HEK293 (cell line): Measurements from ENCODE around the gene SLC38A6.

Experiments used
- CTCF ChIA-PET: fragments of 350-600 bp; formaldehyde crosslinking; extraction: SDS; loops from one replicate; lab custom pipeline; 2021; ENCODE audit warnings: antibody characterized with exemption; lab: Yijun Ruan, JAX
- POLR2A ChIA-PET: fragments of 300-600 bp; formaldehyde crosslinking; extraction: SDS; loops from one replicate; lab custom pipeline; 2020; ENCODE audit warnings: antibody characterized with exemption, inconsistent platforms; lab: Yijun Ruan, JAX
- H3K27ac ChIP-seq: fragments of 200-500 bp; sonication (Bioruptor generic); 2 replicates; pipeline ENCODE4 v1.5.1; 2014; ENCODE audit warnings: low read depth, low read length, control low read depth, inconsistent platforms; ENCODE audit errors: extremely low read depth
- H3K36me3 ChIP-seq, 2 experiments: fragments of 200-500 bp in 1 of 2; sonication (Bioruptor generic) in 1 of 2; 1 replicate in 1 of 2; 2 replicates in 1 of 2; pipeline ENCODE4 v1.5.1; 2014 to 2017; ENCODE audit warnings: inconsistent platforms in 2 of 2, low read length in 2 of 2; ENCODE audit not compliant: control insufficient read depth in 2 of 2, insufficient read depth in 1 of 2
- H3K4me1 ChIP-seq: fragments of 200-500 bp; sonication (Bioruptor generic); 2 replicates; pipeline ENCODE4 v1.5.1; 2014; ENCODE audit warnings: mild to moderate bottlenecking, low read length, inconsistent platforms; ENCODE audit not compliant: control insufficient read depth, insufficient read depth
- H3K4me3 ChIP-seq: 2 replicates; pipeline ENCODE4 v1.5.1; 2011; ENCODE audit warnings: low read depth, mild to moderate bottlenecking, control low read depth, low read length, moderate library complexity
- H3K9me3 ChIP-seq: fragments of 200-500 bp; sonication (Bioruptor generic); 2 replicates; pipeline ENCODE4 v1.5.1; 2014; ENCODE audit warnings: low read depth, low read length, inconsistent platforms; ENCODE audit not compliant: control insufficient read depth, insufficient read depth
- FEZF1 ChIP-seq: fragments of 450-650 bp; formaldehyde crosslinking; IDR thresholded peaks from 2 replicates; pipeline ENCODE4 v1.5.1; 2016; ENCODE audit warnings: missing biosample characterization, missing genetic modification characterization
- OSR2 ChIP-seq: fragments of 450-650 bp; formaldehyde crosslinking; IDR thresholded peaks from 2 replicates; pipeline ENCODE4 v1.5.1; 2016; ENCODE audit warnings: missing biosample characterization, missing genetic modification characterization
- PRDM6 ChIP-seq: fragments of 450-650 bp; formaldehyde crosslinking; IDR thresholded peaks from 2 replicates; pipeline ENCODE4 v1.5.1; 2017; ENCODE audit warnings: missing biosample characterization, missing genetic modification characterization
- SALL2 ChIP-seq: fragments of 450-650 bp; formaldehyde crosslinking; IDR thresholded peaks from 2 replicates; pipeline ENCODE4 v1.5.0; 2017; ENCODE audit warnings: missing biosample characterization, mild to moderate bottlenecking, missing genetic modification characterization, borderline replicate concordance
- ZBTB8A ChIP-seq: fragments of 450-650 bp; formaldehyde crosslinking; IDR thresholded peaks from 2 replicates; pipeline ENCODE4 v1.5.1; 2016; ENCODE audit warnings: missing biosample characterization, missing genetic modification characterization
- ZFP41 ChIP-seq: fragments of 450-650 bp; formaldehyde crosslinking; IDR thresholded peaks from 2 replicates; pipeline ENCODE4 v1.5.1; 2016; ENCODE audit warnings: missing biosample characterization, missing genetic modification characterization, borderline replicate concordance
- ZNF221 ChIP-seq: fragments of 450-650 bp; formaldehyde crosslinking; IDR thresholded peaks from 2 replicates; pipeline ENCODE4 v1.5.1; 2017; ENCODE audit warnings: missing biosample characterization, missing genetic modification characterization, borderline replicate concordance
- ZNF239 ChIP-seq: fragments of 450-650 bp; formaldehyde crosslinking; IDR thresholded peaks from 2 replicates; pipeline ENCODE4 v1.5.1; 2016; ENCODE audit warnings: missing biosample characterization, missing genetic modification characterization
- ZNF394 ChIP-seq: fragments of 450-650 bp; formaldehyde crosslinking; IDR thresholded peaks from 2 replicates; pipeline ENCODE4 v1.5.1; 2016; ENCODE audit warnings: missing biosample characterization, missing genetic modification characterization, mild to moderate bottlenecking, moderate library complexity, borderline replicate concordance
- ZNF518A ChIP-seq: fragments of 450-650 bp; formaldehyde crosslinking; conservative IDR thresholded peaks from 2 replicates; pipeline ENCODE4 v1.5.1; 2016; ENCODE audit warnings: low read depth, missing biosample characterization, missing genetic modification characterization
- TF ChIP-seq, protein P1 (sequence below): fragments of 450-650 bp; formaldehyde crosslinking; IDR thresholded peaks from 2 replicates; pipeline ENCODE4 v1.5.1; 2017; ENCODE audit warnings: missing biosample characterization, missing genetic modification characterization
- TF ChIP-seq, protein P2 (sequence below): fragments of 450-650 bp; formaldehyde crosslinking; IDR thresholded peaks from 2 replicates; pipeline ENCODE4 v1.5.1; 2016; ENCODE audit warnings: missing biosample characterization, missing genetic modification characterization

The SLC38A6 gene

GRCh38 chr14:61003571-61003970 lies 22.5 kb downstream of the SLC38A6 start (continued):
- TF ChIP-seq OSR2 (tag by site-specific recombination): no peak
- TF ChIP-seq ZNF239 (tag by site-specific recombination): no peak
- TF ChIP-seq ZNF394 (tag by site-specific recombination): no peak
- no peak for TF ChIP-seq ZNF518A (tag by site-specific recombination)
- TF ChIP-seq, protein P1, sequence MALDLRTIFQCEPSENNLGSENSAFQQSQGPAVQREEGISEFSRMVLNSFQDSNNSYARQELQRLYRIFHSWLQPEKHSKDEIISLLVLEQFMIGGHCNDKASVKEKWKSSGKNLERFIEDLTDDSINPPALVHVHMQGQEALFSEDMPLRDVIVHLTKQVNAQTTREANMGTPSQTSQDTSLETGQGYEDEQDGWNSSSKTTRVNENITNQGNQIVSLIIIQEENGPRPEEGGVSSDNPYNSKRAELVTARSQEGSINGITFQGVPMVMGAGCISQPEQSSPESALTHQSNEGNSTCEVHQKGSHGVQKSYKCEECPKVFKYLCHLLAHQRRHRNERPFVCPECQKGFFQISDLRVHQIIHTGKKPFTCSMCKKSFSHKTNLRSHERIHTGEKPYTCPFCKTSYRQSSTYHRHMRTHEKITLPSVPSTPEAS (tag by site-specific recombination): no peak
- no peak for TF ChIP-seq FEZF1 (tag by site-specific recombination)

DNA sequence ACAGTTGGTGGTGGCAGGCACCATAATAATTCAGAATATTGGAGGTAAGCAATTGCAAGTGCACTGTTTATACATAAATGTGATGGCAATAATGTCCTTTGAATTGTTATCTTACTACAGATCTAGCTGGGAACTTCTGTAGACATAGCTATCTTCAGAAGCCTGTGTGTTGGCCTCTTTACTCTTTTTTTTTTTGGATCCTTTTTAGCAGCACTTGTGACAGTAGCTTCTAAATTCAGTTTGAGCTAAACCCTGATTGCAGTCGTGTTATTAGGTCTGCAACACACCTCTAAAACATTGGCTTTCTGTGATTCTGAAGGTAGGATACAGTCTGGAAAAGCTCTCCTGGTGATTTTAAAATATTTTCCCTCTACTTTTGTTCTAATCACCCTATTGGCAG lies 38.5 kb downstream of the SLC38A6 start:
- Histone ChIP-seq H3K4me1 (no peaks in the 10 kb centered on the region), H3K4me3 (no peak overlapping the region), H3K36me3 (no peaks in the 10 kb centered on the region), H3K27ac (no peak overlapping the region), H3K9me3 (no peaks in the 10 kb centered on the region)
- TF ChIP-seq ZFP41 (tag by site-specific recombination): no peak
- no peak for TF ChIP-seq ZNF221 (tag by site-specific recombination)
- no peak for TF ChIP-seq PRDM6 (tag by site-specific recombination)
- TF ChIP-seq, protein P2, sequence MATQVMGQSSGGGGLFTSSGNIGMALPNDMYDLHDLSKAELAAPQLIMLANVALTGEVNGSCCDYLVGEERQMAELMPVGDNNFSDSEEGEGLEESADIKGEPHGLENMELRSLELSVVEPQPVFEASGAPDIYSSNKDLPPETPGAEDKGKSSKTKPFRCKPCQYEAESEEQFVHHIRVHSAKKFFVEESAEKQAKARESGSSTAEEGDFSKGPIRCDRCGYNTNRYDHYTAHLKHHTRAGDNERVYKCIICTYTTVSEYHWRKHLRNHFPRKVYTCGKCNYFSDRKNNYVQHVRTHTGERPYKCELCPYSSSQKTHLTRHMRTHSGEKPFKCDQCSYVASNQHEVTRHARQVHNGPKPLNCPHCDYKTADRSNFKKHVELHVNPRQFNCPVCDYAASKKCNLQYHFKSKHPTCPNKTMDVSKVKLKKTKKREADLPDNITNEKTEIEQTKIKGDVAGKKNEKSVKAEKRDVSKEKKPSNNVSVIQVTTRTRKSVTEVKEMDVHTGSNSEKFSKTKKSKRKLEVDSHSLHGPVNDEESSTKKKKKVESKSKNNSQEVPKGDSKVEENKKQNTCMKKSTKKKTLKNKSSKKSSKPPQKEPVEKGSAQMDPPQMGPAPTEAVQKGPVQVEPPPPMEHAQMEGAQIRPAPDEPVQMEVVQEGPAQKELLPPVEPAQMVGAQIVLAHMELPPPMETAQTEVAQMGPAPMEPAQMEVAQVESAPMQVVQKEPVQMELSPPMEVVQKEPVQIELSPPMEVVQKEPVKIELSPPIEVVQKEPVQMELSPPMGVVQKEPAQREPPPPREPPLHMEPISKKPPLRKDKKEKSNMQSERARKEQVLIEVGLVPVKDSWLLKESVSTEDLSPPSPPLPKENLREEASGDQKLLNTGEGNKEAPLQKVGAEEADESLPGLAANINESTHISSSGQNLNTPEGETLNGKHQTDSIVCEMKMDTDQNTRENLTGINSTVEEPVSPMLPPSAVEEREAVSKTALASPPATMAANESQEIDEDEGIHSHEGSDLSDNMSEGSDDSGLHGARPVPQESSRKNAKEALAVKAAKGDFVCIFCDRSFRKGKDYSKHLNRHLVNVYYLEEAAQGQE (tag by site-specific recombination): no peak
- TF ChIP-seq ZBTB8A (tag by site-specific recombination): no peak
- no peak for TF ChIP-seq SALL2 (tag by site-specific recombination)
- CTCF ChIA-PET: interaction anchor here (1.4 kb wide), 1 partner anchor 9 kb away, joined by 3 read pairs; no protein-coding TSS in a partner anchor
- POLR2A ChIA-PET: no interaction called here
